AG10803 (cell line): ENCODE data around the gene KCNE3.

Source experiments
- DNase-seq: peaks from one replicate; pipeline ENCODE4 v3.0.0; 2010; ENCODE audit warnings: low read depth
- H3K4me3 ChIP-seq: 2 replicates; pipeline ENCODE4 v1.5.1; 2011; ENCODE audit warnings: mild to moderate bottlenecking, low read length, control low read depth
- CTCF ChIP-seq: conservative IDR thresholded peaks from 2 replicates; pipeline ENCODE4 v1.5.1; 2011; ENCODE audit warnings: mild to moderate bottlenecking, low read length, control low read depth, inconsistent platforms

KCNE3 gene

GRCh38 chr11:74464746-74465145 lies 2.6 kb downstream of the KCNE3 start:
- no peak for DNase-seq
- no peak overlapping the region for H3K4me3 ChIP-seq
- no peak for TF ChIP-seq CTCF

DNA sequence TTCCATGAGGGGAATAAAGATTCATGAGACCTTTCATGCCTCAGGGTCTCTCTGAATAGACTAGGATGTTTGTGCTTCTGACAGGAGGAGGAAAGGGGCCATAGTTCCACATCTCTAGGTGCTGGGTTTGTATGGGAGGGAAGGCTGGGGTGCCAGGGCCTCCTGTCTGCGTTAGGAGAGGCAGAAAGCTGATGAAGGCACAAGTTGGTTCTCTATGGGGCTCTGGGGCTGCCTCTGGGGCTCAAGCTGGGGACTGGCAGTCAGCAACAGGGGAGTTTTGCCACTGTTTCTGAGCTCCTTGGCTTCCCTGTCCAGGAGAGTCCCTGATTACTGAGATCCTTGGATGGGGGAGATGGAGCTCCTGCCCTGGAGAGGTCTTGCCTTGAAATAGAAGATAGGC lies 4.1 kb downstream of the KCNE3 start:
- no peak for DNase-seq
- no peak; the same call in 1 of the 2 replicates for TF ChIP-seq CTCF
- H3K4me3 ChIP-seq, result no peak overlapping the region

GRCh38 chr11:74462631-74463030 lies 4.7 kb downstream of the KCNE3 start:
- no peak overlapping the region for H3K4me3 ChIP-seq
- no peak for DNase-seq
- TF ChIP-seq CTCF, result no peak

DNA sequence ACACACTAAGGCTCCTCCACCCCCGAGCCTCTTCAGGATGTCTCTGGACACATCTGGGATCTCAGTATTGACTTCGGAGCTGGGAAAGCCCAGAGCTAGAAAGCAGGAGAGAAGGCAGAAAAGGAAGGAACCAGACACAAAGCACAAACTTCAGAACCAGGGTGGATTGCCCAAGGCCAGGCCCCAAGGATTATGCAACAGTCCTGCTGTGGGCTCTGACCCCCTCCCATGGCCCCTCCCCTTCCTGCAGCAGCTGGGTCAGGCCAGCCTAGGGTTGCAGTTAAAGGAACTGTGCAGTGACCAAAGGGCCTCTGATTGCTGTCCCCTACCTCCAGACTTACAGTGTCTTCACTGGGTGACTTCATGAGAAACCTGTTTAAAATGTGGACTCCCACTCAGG lies 5.3 kb downstream of the KCNE3 start:
- no peak for TF ChIP-seq CTCF
- peak; percentile 57 for DNase-seq
- H3K4me3 ChIP-seq, result peak overlapping the region; percentile 49

DNA sequence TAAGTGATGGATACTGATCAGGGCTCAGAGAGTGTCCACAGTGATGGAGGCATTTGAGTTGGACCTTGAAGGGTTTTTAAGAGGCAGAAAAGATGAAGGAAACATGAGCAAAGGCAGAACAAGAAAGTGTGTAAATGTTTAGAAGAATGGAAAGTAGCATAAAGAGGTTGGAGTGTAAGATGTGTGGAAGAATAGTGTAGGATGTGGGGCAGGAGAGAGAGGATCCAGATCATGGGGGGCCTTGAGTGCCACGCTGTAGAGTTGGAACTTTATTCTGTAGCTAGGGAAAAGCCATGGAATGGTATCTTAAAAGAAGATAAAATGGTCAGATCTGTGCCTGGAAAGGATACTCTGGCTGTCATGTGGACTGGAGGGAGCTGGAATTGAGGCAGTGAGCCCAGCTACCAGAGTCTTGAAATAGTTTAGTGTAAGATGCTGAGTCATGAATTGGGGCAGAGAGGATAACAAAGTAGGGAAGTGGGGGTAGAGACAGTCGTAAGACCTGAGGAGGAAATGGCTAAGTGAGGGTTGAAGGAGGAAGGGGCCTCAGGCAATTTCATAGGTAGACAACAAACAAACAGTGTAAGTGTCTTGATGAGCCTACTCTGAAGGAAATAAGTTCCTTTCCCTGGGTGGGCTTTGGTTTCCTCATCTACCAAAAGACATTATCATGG lies 6.7 kb downstream of the KCNE3 start:
- no peak overlapping the region for H3K4me3 ChIP-seq
- DNase-seq, result peak; percentile 66
- no peak for TF ChIP-seq CTCF

- H3K4me3 ChIP-seq, result no peak overlapping the region
- no peak for TF ChIP-seq CTCF
- no peak for DNase-seq
Measured at GRCh38 chr11:74460065-74460464, 7.3 kb downstream of the KCNE3 start.

DNA sequence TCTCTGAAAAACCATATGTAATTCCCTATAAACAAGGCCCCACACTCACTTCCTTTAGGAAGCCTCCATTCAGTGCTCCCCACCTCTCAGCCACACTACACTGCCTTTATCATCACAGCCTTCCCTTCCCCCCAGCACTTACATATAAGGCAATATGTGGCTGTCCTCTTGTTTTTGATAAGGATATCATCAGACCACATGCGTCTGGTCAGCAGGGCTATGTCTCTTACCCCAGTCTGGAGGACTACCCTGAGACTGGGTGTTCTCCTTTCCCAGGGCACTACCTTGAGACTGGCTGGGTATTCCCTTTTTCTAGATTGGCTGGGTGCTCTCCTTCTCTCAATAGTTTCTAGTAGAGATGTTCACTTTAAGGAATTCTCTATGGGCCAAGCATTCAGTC lies 7.8 kb downstream of the KCNE3 start:
- no peak for DNase-seq
- no peak for TF ChIP-seq CTCF
- H3K4me3 ChIP-seq, result no peak overlapping the region
